K562 (cell line): ENCODE data around the gene BCR. TPM values are rescaled to one million over a fixed set of nuclear protein-coding genes. Genes with fewer than 3 reads are reported as not detected.

Experiments
- ATAC-seq: fragments of 200-7000 bp; cut with Tn5 transposase; 3 replicates; pipeline ENCODE4 v1.9.1; 2020; ENCODE audit warnings: moderate library complexity
- BruUV-seq: library from RNA; stranded (reverse); fragments of 400-500 nt; replicated peaks from 2 replicates; lab custom pipeline; 2021; lab: Mats Ljungman, UMichigan
- CTCF ChIA-PET: fragments of 300-600 bp; formaldehyde crosslinking; extraction: SDS; loops from one replicate; lab custom pipeline; 2021; ENCODE audit warnings: low intra/inter-chr PET ratio; lab: Yijun Ruan, JAX
- POLR2A ChIA-PET: fragments of 300-600, 350-650 bp; sonication (Branson Sonifier 250); formaldehyde crosslinking; extraction: SDS; loops from one replicate; lab custom pipeline; 2021; ENCODE audit warnings: antibody characterized with exemption, inconsistent platforms; lab: Yijun Ruan, JAX
- DNase-seq, 4 experiments: peaks; one replicate each; pipeline versions ENCODE4 v3.0.0 to v3.0.0-alpha.2; 2011 to 2018; ENCODE audit warnings: low spot score in 3 of 4, mixed read lengths in 3 of 4; ENCODE audit errors: extremely low read depth in 1 of 4
- FAIRE-seq: peaks from 2 replicates; lab custom pipeline; 2011; peaks lifted over from hg19 to GRCh38; lab: Jason Lieb, UNC
- H2AFZ ChIP-seq: 2 replicates; pipeline ENCODE4 v1.6.0; 2011; ENCODE audit warnings: low read depth, low read length, control low read depth, inconsistent platforms
- H3K27ac ChIP-seq: fragments of 200-600 bp; 3 replicates; pipeline ENCODE4 v1.8.0; 2011; ENCODE audit warnings: low read depth, mild to moderate bottlenecking, control low read depth, inconsistent platforms, low read length, moderate library complexity, mixed read lengths; ENCODE audit errors: extremely low read depth
- H3K27me3 ChIP-seq, 2 experiments: fragments of 300-600 bp in 1 of 2; 2 replicates in 1 of 2; 3 replicates in 1 of 2; pipeline versions ENCODE4 v1.6.0 to v1.8.0; 2011; ENCODE audit warnings: inconsistent platforms in 2 of 2, low read length in 2 of 2, mild to moderate bottlenecking in 1 of 2, mixed read lengths in 1 of 2, moderate library complexity in 1 of 2; ENCODE audit not compliant: control insufficient read depth in 2 of 2, insufficient read depth in 2 of 2
- H3K36me3 ChIP-seq: fragments of 300-600 bp; 3 replicates; pipeline ENCODE4 v1.8.0; 2011; ENCODE audit warnings: mild to moderate bottlenecking, low read length, inconsistent platforms; ENCODE audit not compliant: control insufficient read depth, insufficient read depth
- H3K4me1 ChIP-seq, 2 experiments: fragments of 200-600 bp in 1 of 2; replicated peaks in 1 of 2; 2 replicates in 1 of 2; 3 replicates in 1 of 2; pipeline versions ENCODE4 v1.5.1 to v1.8.0; 2011; ENCODE audit warnings: inconsistent platforms in 2 of 2, low read length in 2 of 2, mild to moderate bottlenecking in 1 of 2, mixed read lengths in 1 of 2, moderate library complexity in 1 of 2; ENCODE audit not compliant: control insufficient read depth in 2 of 2, insufficient read depth in 2 of 2
- H3K4me2 ChIP-seq: 2 replicates; pipeline ENCODE4 v1.6.1; 2011; ENCODE audit warnings: low read length, control low read depth, inconsistent platforms, mixed read lengths; ENCODE audit not compliant: insufficient read depth
- H3K4me3 ChIP-seq: fragments of 200-600 bp; sonication (generic), shearing (Covaris generic); 2 replicates; pipeline ENCODE4 v1.5.1; 2016; ENCODE audit warnings: control low read depth, inconsistent platforms
- H3K79me2 ChIP-seq: fragments of 200-600 bp; 3 replicates; pipeline ENCODE4 v1.8.0; 2011; ENCODE audit warnings: low read length, inconsistent platforms; ENCODE audit not compliant: control insufficient read depth, insufficient read depth
- H3K9ac ChIP-seq, 2 experiments: 2 replicates each; pipeline versions ENCODE4 v1.6.0 to v1.6.1; 2011; ENCODE audit warnings: low read depth in 2 of 2, low read length in 2 of 2, control low read depth in 1 of 2, inconsistent platforms in 1 of 2, mild to moderate bottlenecking in 1 of 2, mixed read lengths in 1 of 2; ENCODE audit not compliant: insufficient read depth in 1 of 2
- H3K9me1 ChIP-seq: one replicate; pipeline ENCODE4 v1.6.0; 2011; ENCODE audit warnings: inconsistent platforms, mild to moderate bottlenecking, low read length, moderate library complexity; ENCODE audit not compliant: control insufficient read depth, insufficient read depth
- H3K9me3 ChIP-seq: replicated peaks from 2 replicates; pipeline ENCODE4 v1.5.1; 2011; ENCODE audit warnings: low read depth, low read length, inconsistent platforms; ENCODE audit not compliant: control insufficient read depth, insufficient read depth
- H4K20me1 ChIP-seq: replicated peaks from 2 replicates; pipeline ENCODE4 v1.6.1; 2011; ENCODE audit warnings: low read length, inconsistent platforms, mixed read lengths; ENCODE audit not compliant: control insufficient read depth, insufficient read depth
- E2F6 ChIP-seq, 2 experiments: IDR thresholded peaks; 2 replicates each; pipeline ENCODE4 v1.6.1; 2011; ENCODE audit warnings: borderline replicate concordance in 1 of 2, control low read depth in 1 of 2, low read depth in 1 of 2, low read length in 1 of 2, mild to moderate bottlenecking in 1 of 2, mixed read lengths in 1 of 2, moderate library complexity in 1 of 2; ENCODE audit not compliant: insufficient read depth in 1 of 2, insufficient read length in 1 of 2, poor library complexity in 1 of 2, severe bottlenecking in 1 of 2; ENCODE audit errors: extremely low read depth in 1 of 2
- NR4A1 ChIP-seq, 2 experiments: fragments of 250-450 bp in 1 of 2; fragments of 450-650 bp in 1 of 2; sonication (Bioruptor Pico) in 1 of 2; IDR thresholded peaks; 2 replicates each; pipeline versions ENCODE4 v1.4.0 to v1.6.1; 2016 to 2020; ENCODE audit warnings: mild to moderate bottlenecking in 2 of 2, missing compliant biosample characterization in 1 of 2, missing genetic modification characterization in 1 of 2, moderate library complexity in 1 of 2
- SP2 ChIP-seq: IDR thresholded peaks from 2 replicates; pipeline ENCODE4 v1.6.1; 2011; ENCODE audit warnings: mild to moderate bottlenecking, low read depth, low read length, moderate library complexity; ENCODE audit not compliant: poor library complexity, severe bottlenecking; ENCODE audit errors: extremely low read depth
- STAT6 ChIP-seq: sonication (generic); formaldehyde crosslinking; IDR thresholded peaks from 2 replicates; pipeline ENCODE4 v1.8.1; 2023; ENCODE audit warnings: mild to moderate bottlenecking, missing genetic modification reagents
- WGBS: fragments of 100-300 bp; shearing (Covaris generic); methylation state at CpG from one replicate; pipeline ENCODE4 v1.1.6; 2016; ENCODE audit warnings: low coverage, mixed read lengths; ENCODE audit not compliant: insufficient coverage; ENCODE audit errors: missing lambda C conversion rate; 5-methylcytosine and 5-hydroxymethylcytosine counted together
- in situ Hi-C: fragments of 300-500 bp; cut with MboI; formaldehyde crosslinking; loops from 4 replicates; pipeline ENCODE4 v1.15.0; 2018; ENCODE audit warnings: inconsistent platforms, mixed read lengths
- intact Hi-C: fragments of 100-400 bp; cut with micrococcal nuclease; formaldehyde crosslinking; loops from 2 replicates; pipeline ENCODE4 v1.14.2; 2022
- polyA plus RNA-seq, 8 experiments: library from polyadenylated mRNA; depleted of rRNA in 4 of 8; stranded (reverse) in 5 of 8; unstranded in 3 of 8; fragments of >200 nt; fragmentation: Nextera tagmentation in 2 of 8; fragmentation: Illumina TruSeq in 1 of 8; extraction: Ambion mirVana in 2 of 8; extraction: Trizol in 1 of 8; gene quantifications; 2 replicates each; pipeline versions ENCODE4 v1.2.1 to v1.2.3, GENCODE V29; 2011 to 2014; ENCODE audit warnings: inconsistent platforms in 1 of 8, missing spikeins in 1 of 8
- total RNA-seq, 7 experiments: library from RNA; depleted of rRNA in 6 of 7; stranded (reverse); fragments of >200 nt in 6 of 7; fragmentation: Illumina TruSeq in 2 of 7; extraction: Trizol in 2 of 7; gene quantifications; 2 replicates each; pipeline versions ENCODE4 v1.2.1 to v1.2.3, GENCODE V29; 2011 to 2021; ENCODE audit warnings: low replicate concordance in 1 of 7

Gene BCR
- total and polyA plus RNA-seq, 9 of the 15 experiments (the other 6 are each of a cell fraction or from before 2014, with no cell fraction given), result 0.41 to 150 (median 45.6) TPM

GRCh38 chr22:23277583-23278295 is 97.4 kb downstream of the BCR start:
- H3K36me3 ChIP-seq, result peaks cover 92% of the 10 kb centered on the region
- H3K4me1 ChIP-seq, result peaks cover 0 to 29% of the 10 kb centered on the region in 2 experiments; a peak in 2 of 5 replicates
- WGBS, result 83% methylated on average over 15 of the region's 15 CpGs
- peak; percentile 12 to 67 (median 65) for DNase-seq
- H3K9me1 ChIP-seq, result peaks cover 25% of the 10 kb centered on the region
- BruUV-seq, result no TSS peak
- no peak overlapping the region for H3K4me3 ChIP-seq
- in situ Hi-C loops (loop anchor here (5.0 kb wide), 2 partner anchors 100 to 315 kb away; no protein-coding TSS in a partner anchor), intact Hi-C loops (loop anchor here (2.0 kb wide), 1 partner anchor 59 kb away; no protein-coding TSS in a partner anchor)
- no peak for ATAC-seq
- H3K79me2 ChIP-seq, result no peaks in the 10 kb centered on the region
- H3K9ac ChIP-seq, result peak overlapping the region in 1 of 2 experiments; percentile 15; a peak in 2 of 4 replicates
- no peaks in the 10 kb centered on the region for H3K27me3 ChIP-seq
- peaks cover 82% of the 10 kb centered on the region for H4K20me1 ChIP-seq
- POLR2A ChIA-PET, result interaction anchor here (0.6 to 14.2 kb wide), 20 partner anchors 7 to 242 kb away, joined by 3 to 237 read pairs (median 6); partner anchors contain the start of genes BCR and RAB36
- no peak overlapping the region for H3K27ac ChIP-seq
- no peak for FAIRE-seq
- no peak overlapping the region for H2AFZ ChIP-seq
- 0 out of 2 replicates have a peak, but pooled peaks have one; percentile 34 for TF ChIP-seq STAT6 (CRISPR knock-in tag)
- no peak for TF ChIP-seq NR4A1 (CRISPR knock-in tag; IDR thresholded peaks at IDR 0.05)
- TF ChIP-seq NR4A1 (tag; IDR thresholded peaks at IDR 0.05), result no peak
- TF ChIP-seq SP2, result peak; percentile 21
- TF ChIP-seq E2F6 (IDR thresholded peaks at IDR 0.05; ENCODE audit: borderline replicate concordance in 1 of 2, extremely low read depth in 1 of 2, insufficient read depth in 1 of 2, insufficient read length in 1 of 2, low read depth in 1 of 2, low read length in 1 of 2, poor library complexity in 1 of 2, severe bottlenecking in 1 of 2), result peak in 1 of 2 experiments; percentile 3
- H3K4me2 ChIP-seq, result no peak overlapping the region
- CTCF ChIA-PET, result interaction anchor here (0.7 to 15.3 kb wide), 4 partner anchors 12 to 509 kb away, joined by 3 to 800 read pairs (median 4); partner anchors contain the start of gene BCR
- no peaks in the 10 kb centered on the region for H3K9me3 ChIP-seq
